HFFc6 (cell line): ENCODE results near the gene AMPD3. TPM values are rescaled to one million over a fixed set of nuclear protein-coding genes. Genes with fewer than 3 reads are reported as not detected.

ENCODE experiments used
- DNase-seq: peaks from one replicate; pipeline ENCODE4 v3.0.0-alpha.2; 2018
- H3K27ac Mint-ChIP-seq: 2 replicates; pipeline ENCODE4 v1.8.0; 2020; ENCODE audit warnings: mild to moderate bottlenecking, mixed read lengths
- H3K27me3 Mint-ChIP-seq: 2 replicates; pipeline ENCODE4 v1.8.0; 2021; ENCODE audit warnings: mild to moderate bottlenecking, moderate library complexity, mixed read lengths; ENCODE audit not compliant: insufficient read depth
- H3K36me3 Mint-ChIP-seq: 2 replicates; pipeline ENCODE4 v1.8.0; 2021; ENCODE audit warnings: low read depth, mixed read lengths
- H3K4me1 Mint-ChIP-seq: 2 replicates; pipeline ENCODE4 v1.8.0; 2020; ENCODE audit warnings: low read depth, mixed read lengths
- H3K4me3 Mint-ChIP-seq: 2 replicates; pipeline ENCODE4 v1.8.0; 2020; ENCODE audit warnings: mild to moderate bottlenecking, moderate library complexity, mixed read lengths
- H3K9me3 Mint-ChIP-seq: 2 replicates; pipeline ENCODE4 v1.8.0; 2020; ENCODE audit warnings: mild to moderate bottlenecking, mixed read lengths
- long read RNA-seq: library from polyadenylated mRNA; unstranded; transcript quantifications from one replicate; pipeline ENCODE4 v2.0.0, GENCODE V29; 2019
- total RNA-seq, 6 experiments: library from RNA; stranded (reverse); fragmentation: NEBNext Ultra II Directional; extraction: Animal tissue kit (Norgen Biotek cat#: 25700); gene quantifications; 2 replicates in 1 of 6; 3 replicates in 5 of 6; pipeline ENCODE4 v1.2.3, GENCODE V29; 2021
- TF ChIP-seq, protein P1 (sequence below): fragments of 200-600 bp; sonication (generic); IDR thresholded peaks from 2 replicates; pipeline ENCODE4 v1.5.0; 2021; ENCODE audit warnings: antibody characterized with exemption, mild to moderate bottlenecking

Gene AMPD3
- 10 to 100 TPM in 3 of 6 experiments, 1 to 10 TPM in 3; 9.6 to 10.6 (median 10.0) TPM for total RNA-seq
- long read RNA-seq, partial matches to known transcripts: 1 of 5 reads
- long read RNA-seq, other reads (novel, unspliced or antisense): 2 of 5 reads

GRCh38 chr11:10454878-10455631, at the start of gene AMPD3:
Gene AMPD3, plus strand, starts transcription at chr11:10455264. Its CDS starts 6,256 bp downstream, at chr11:10461520.
- no peaks in the 10 kb centered on the region for H3K36me3 Mint-ChIP-seq
- peaks cover 71% of the 10 kb centered on the region for H3K4me1 Mint-ChIP-seq
- TF ChIP-seq, protein P1, sequence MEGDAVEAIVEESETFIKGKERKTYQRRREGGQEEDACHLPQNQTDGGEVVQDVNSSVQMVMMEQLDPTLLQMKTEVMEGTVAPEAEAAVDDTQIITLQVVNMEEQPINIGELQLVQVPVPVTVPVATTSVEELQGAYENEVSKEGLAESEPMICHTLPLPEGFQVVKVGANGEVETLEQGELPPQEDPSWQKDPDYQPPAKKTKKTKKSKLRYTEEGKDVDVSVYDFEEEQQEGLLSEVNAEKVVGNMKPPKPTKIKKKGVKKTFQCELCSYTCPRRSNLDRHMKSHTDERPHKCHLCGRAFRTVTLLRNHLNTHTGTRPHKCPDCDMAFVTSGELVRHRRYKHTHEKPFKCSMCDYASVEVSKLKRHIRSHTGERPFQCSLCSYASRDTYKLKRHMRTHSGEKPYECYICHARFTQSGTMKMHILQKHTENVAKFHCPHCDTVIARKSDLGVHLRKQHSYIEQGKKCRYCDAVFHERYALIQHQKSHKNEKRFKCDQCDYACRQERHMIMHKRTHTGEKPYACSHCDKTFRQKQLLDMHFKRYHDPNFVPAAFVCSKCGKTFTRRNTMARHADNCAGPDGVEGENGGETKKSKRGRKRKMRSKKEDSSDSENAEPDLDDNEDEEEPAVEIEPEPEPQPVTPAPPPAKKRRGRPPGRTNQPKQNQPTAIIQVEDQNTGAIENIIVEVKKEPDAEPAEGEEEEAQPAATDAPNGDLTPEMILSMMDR: no peak
- peaks cover 2% of the 10 kb centered on the region for H3K27me3 Mint-ChIP-seq
- peak within 1 kb of the TSS; percentile 89 for H3K4me3 Mint-ChIP-seq
- H3K9me3 Mint-ChIP-seq: no peaks in the 10 kb centered on the region
- DNase-seq: peak; percentile 96
- peak within 1 kb of the TSS; percentile 99 for H3K27ac Mint-ChIP-seq

DNA sequence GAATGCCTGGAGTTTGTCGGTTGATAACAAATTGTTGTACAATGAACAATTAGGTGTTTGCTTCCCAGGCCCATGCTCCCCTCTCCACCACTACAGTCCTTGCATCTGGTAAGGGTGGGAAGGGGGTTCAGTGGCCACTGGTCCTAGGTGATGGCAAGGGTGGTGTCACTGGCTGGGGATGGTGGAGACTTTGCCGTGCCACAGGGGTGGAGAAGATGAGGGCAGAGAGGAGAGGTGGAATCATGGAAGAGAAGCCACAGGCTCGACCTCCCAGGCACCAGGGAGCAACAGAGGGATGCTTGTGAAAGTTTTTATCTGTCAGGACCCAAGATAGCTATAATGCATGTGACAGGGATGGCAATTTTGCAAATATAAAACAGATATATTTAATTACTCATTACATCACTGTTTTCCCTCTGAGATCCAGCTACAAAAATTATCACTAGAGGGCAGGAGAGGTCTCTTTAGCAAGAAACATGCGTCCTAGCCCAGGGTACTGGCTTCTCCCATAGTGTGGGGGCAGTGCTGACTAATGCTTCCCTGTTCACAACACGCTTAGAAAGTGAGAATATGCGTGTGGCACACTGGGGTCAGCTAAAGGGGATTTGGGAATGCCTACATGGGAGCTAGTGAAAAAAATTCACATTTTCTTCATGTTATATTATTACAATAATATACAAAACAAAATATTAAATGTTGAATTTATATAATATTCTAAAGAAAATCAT, 49.0 kb upstream of the AMPD3 start:
- TF ChIP-seq, protein P1: peak; percentile 83
- Mint-ChIP-seq H3K4me3 (peak overlapping the region; percentile 54; the same call in 1 of the 2 replicates), H3K9me3 (no peaks in the 10 kb centered on the region), H3K27ac (peak overlapping the region; percentile 54), H3K27me3 (no peaks in the 10 kb centered on the region; the same call in none of the 2 replicates), H3K4me1 (peaks cover 54% of the 10 kb centered on the region), H3K36me3 (no peaks in the 10 kb centered on the region)
- peak; percentile 88 for DNase-seq

DNA sequence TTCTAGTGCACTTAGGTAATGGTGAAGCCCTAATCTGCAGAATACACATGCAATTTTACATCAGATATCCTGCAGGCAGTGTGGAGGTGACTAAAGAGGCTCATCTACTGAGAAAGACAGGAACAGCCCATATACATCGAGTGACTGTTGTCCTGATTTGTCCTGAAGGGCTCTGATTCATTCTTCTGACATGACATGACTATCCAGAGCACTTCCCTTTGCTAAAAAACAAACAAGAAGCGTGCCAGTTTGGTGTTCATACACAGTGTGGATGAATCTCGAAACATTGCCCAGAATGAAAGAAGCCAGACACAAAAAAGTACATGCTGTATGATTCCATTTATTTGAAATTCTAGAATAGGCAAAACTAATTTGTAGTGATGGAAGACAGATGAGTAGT, 48.0 kb upstream of the AMPD3 start:
- TF ChIP-seq, protein P1: no peak
- peak; percentile 82 for DNase-seq
- no peaks in the 10 kb centered on the region for H3K36me3 Mint-ChIP-seq

DNA sequence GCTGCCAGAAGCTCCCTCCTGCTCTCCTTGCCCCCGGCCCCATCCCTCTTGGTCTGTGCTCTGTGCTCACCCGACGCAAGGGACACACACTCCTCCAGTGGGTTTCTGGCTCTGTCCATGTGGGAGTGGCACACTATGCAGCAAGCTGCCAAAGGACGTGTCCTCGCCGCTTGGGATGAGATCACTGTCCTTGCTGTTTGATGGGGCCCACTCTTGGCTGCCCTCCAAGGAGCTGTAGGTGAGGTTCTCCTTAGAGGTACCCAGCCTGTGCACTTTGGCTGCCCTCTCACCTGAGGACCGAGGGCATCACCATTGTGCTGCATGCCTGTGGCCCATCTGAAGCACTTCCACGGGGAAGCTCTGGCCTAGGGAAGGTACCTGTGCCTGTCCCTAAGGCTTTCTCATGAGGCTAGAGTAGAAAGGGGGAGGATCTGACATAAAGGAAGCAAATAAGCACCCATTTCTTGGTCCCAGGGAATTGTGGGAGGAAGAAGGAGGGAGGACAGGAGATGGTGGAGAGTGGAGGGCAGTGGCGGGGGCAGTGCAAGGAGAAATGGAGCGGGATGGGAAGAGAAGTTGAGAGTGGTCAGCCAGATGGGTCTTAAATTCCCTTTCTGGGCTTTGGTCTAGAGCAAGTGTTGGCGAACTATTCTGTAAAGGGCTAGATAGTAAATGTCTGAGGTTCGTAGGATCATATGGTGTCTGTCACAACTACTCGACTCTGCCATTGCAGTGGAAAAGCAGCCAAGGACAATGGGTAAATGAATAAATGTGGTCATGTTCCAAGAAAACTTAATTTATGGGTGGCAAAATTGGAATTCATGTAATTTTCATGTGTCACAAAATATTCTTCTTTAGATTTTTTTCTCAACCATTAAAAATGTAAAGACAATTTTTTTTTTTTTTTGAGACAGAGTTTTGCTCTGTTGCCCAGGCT, 47.0 kb upstream of the AMPD3 start:
- no peak for DNase-seq
- Mint-ChIP-seq H3K27ac (no peak overlapping the region), H3K36me3 (no peaks in the 10 kb centered on the region), H3K4me1 (peaks cover 50% of the 10 kb centered on the region), H3K27me3 (no peaks in the 10 kb centered on the region; the same call in none of the 2 replicates), H3K9me3 (no peaks in the 10 kb centered on the region), H3K4me3 (no peak overlapping the region)
- TF ChIP-seq, protein P1: no peak

More for the DNA sequence above, 48.0 kb upstream of the AMPD3 start:
- H3K27me3 Mint-ChIP-seq: no peaks in the 10 kb centered on the region; the same call in none of the 2 replicates
- H3K9me3 Mint-ChIP-seq: no peaks in the 10 kb centered on the region
- H3K27ac Mint-ChIP-seq: peak overlapping the region; percentile 71
- H3K4me3 Mint-ChIP-seq: peak overlapping the region; percentile 5
- H3K4me1 Mint-ChIP-seq: peaks cover 50% of the 10 kb centered on the region

- Mint-ChIP-seq H3K27me3 (no peaks in the 10 kb centered on the region; the same call in none of the 2 replicates), H3K9me3 (no peaks in the 10 kb centered on the region), H3K36me3 (no peaks in the 10 kb centered on the region), H3K27ac (no peak overlapping the region), H3K4me3 (no peak overlapping the region), H3K4me1 (peaks cover 58% of the 10 kb centered on the region)
- TF ChIP-seq, protein P1: no peak
- DNase-seq: no peak
Measured at GRCh38 chr11:10409207-10409661, 45.8 kb upstream of the AMPD3 start.
